ENCODE results near the gene PCBP2.

DNA sequence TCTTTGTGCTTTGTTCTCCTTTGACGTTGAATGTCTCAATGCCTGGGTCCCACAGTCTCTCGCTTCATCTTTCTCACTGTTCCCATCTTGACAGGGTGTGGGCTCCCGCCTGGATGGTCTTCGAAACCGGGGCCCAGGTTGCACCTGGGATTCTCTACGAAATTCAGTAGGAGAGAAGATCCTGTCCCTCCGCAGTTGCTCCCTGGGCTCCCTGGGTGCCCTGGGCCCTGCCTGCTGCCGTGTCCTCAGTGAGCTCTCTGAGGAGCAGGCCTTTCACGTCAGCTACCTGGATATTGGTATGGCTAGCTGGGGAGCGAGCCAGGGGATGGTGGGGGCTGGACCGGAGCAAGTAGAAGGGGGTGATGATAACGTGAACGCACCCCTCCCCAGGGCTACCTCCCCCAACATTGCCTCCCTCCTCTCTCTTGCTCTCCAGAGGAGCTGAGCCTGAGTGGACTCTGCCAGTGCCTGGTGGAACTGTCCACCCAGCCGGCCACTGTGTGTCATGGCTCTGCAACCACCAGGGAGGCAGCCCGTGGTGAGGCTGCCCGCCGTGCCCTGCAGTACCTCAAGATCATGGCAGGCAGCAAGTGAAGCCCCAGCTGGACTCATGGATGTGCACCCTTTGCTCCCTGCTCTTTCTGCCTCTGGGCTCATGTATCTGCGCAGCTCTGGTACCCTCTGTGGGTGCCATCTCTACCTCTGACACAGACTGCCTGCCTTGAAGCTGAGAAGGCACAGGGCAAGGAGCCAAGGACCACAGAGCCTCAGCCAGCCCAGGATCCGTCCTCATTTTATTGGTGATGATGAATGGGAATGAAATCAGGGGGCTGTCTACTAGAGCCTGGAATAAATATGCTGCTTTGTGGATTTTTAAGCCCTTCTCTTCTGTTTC is 53.9 kb downstream of the PCBP2 start:
- TF ChIP-seq EZH2 (IDR thresholded peaks at IDR 0.05; ENCODE audit: insufficient read depth, poor library complexity, severe bottlenecking) (no peak), EZH2phosphoT487 (IDR thresholded peaks at IDR 0.05; ENCODE audit: insufficient read depth, low read depth) (no peak)

Measured in GM23248 (cell line).